Ectodermal cell (in vitro differentiated cells): ENCODE results near the gene ZNF76.

Source experiments
- H3K27ac ChIP-seq: 2 replicates; pipeline ENCODE4 v1.7.0; 2013; ENCODE audit warnings: mild to moderate bottlenecking, low read depth, low read length; ENCODE audit not compliant: insufficient read depth, poor library complexity, severe bottlenecking
- H3K27me3 ChIP-seq: 2 replicates; pipeline ENCODE4 v1.7.0; 2013; ENCODE audit warnings: mild to moderate bottlenecking, low read length; ENCODE audit not compliant: insufficient read depth, control insufficient read depth, poor library complexity, severe bottlenecking
- H3K36me3 ChIP-seq: one replicate; pipeline ENCODE4 v1.7.0; 2013; ENCODE audit warnings: low read length; ENCODE audit not compliant: control insufficient read depth, insufficient read depth
- H3K4me1 ChIP-seq: one replicate; pipeline ENCODE4 v1.7.0; 2013; ENCODE audit warnings: low read length; ENCODE audit not compliant: control insufficient read depth, insufficient read depth
- H3K4me3 ChIP-seq: 2 replicates; pipeline ENCODE4 v1.7.0; 2013; ENCODE audit warnings: low read depth, low read length, control low read depth; ENCODE audit not compliant: insufficient read depth
- H3K9me3 ChIP-seq: 2 replicates; pipeline ENCODE4 v1.7.0; 2013; ENCODE audit warnings: mild to moderate bottlenecking, low read length, moderate library complexity; ENCODE audit not compliant: control insufficient read depth
- WGBS, 2 experiments: methylation state at CpG; one replicate each; pipeline ENCODE4 v1.1.7; 2013; ENCODE audit warnings: missing lambda C conversion rate in 2 of 2; 5-methylcytosine and 5-hydroxymethylcytosine counted together

Gene ZNF76

DNA sequence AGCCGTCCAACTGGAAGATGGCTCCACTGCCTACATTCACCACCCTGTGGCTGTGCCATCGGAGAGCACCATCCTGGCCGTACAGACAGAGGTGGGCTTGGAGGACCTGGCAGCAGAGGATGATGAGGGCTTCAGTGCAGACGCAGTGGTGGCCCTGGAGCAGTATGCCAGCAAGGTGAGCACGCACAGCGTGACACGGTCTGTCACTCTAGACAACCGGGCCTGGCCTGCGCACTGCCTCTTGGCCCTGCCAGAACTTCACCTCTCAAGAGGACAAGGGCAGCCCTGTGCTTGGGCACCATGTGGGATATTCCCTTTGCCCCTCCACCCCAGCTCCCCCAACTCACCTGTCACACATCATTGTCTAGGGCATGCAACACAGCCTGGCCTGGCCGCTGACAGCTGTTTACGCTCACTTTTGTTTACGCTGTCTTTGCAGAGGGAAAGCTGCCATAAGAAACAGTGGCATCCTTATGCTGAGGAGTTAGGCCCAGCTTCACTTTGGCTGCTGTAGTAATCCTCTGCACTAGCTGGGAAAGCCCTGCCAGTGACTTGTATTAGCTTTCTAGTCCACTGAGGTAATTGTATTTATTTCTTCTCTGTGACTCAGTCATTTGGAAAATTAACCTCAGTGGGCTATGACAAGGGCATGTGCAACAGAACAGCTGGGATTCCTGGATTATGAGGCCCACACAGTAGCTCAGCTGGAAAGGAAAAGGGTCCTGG lies 28.3 kb downstream of the ZNF76 start:
- WGBS, 2 experiments: 93 to 96% methylated on average over 12 of the region's 12 CpGs
- Histone ChIP-seq H3K9me3 (no peaks in the 10 kb centered on the region), H3K27me3 (no peaks in the 10 kb centered on the region), H3K4me1 (no peaks in the 10 kb centered on the region), H3K36me3 (peaks cover 43% of the 10 kb centered on the region), H3K27ac (no peak overlapping the region), H3K4me3 (no peak overlapping the region)

DNA sequence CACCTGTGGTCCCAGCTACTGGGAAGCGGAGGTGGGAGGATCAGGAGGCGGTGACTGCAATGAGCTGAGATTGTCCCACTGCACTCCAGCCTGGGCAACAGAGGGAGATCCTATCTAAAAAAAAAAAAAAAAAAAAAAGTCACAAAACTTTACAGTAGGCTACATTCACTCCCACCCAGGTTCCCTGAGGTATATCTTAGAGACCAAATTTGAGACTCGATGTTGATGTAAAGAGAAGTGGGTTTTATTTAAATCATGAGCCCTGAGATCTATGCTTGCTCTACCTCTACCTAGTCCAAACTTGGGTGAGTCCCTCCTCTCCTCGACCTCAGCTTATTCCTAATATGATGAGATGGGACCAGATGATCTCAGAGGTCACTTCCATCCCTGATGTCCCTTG lies 29.3 kb downstream of the ZNF76 start:
- H3K36me3 ChIP-seq: peaks cover 46% of the 10 kb centered on the region
- no peaks in the 10 kb centered on the region for H3K4me1 ChIP-seq
- 68 to 70% methylated on average over 4 of the region's 4 CpGs for WGBS, 2 experiments
- H3K4me3 ChIP-seq: no peak overlapping the region
- H3K9me3 ChIP-seq: no peaks in the 10 kb centered on the region
- no peaks in the 10 kb centered on the region for H3K27me3 ChIP-seq
- H3K27ac ChIP-seq: no peak overlapping the region

DNA sequence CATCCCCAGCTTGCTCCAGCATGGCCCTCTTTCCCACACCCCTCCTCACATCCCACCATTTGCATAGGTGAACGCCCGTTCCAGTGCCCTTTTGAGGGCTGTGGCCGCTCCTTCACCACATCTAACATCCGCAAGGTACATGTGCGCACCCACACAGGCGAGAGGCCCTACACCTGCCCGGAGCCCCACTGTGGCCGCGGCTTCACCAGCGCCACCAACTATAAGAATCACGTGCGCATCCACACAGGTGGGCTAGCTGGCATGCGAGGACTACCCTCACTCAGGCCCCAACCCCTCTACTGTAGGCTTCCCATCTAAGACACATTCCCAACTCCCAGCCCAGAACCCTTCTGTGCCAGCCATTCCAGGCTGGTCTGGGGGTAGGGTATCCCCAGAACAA lies 32.0 kb downstream of the ZNF76 start:
- no peaks in the 10 kb centered on the region for H3K4me1 ChIP-seq
- WGBS, 2 experiments: 96% methylated on average over 13 of the region's 13 CpGs
- H3K4me3 ChIP-seq: no peak overlapping the region
- no peak overlapping the region for H3K27ac ChIP-seq
- H3K9me3 ChIP-seq: no peaks in the 10 kb centered on the region
- no peaks in the 10 kb centered on the region for H3K27me3 ChIP-seq
- peaks cover 46% of the 10 kb centered on the region for H3K36me3 ChIP-seq

DNA sequence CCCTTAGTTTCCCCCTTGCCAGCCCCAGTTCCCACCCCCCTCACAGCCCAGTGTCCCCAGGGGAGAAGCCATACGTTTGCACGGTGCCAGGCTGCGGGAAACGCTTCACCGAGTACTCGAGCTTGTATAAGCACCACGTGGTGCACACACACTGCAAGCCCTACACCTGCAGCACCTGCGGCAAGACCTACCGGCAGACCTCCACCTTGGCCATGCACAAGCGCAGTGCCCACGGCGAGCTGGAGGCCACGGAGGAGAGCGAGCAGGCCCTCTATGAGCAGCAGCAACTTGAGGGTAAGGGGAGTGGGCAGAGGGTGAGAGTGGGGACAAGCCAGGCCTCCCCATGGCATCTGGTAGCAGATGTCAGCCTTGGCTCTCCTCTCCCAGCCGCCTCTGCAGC lies 33.0 kb downstream of the ZNF76 start:
- no peak overlapping the region for H3K4me3 ChIP-seq
- H3K9me3 ChIP-seq: no peaks in the 10 kb centered on the region
- H3K27me3 ChIP-seq: no peaks in the 10 kb centered on the region
- H3K36me3 ChIP-seq: peaks cover 40% of the 10 kb centered on the region
- H3K27ac ChIP-seq: no peak overlapping the region
- WGBS, 2 experiments: 80 to 82% methylated on average over 15 of the region's 15 CpGs
- no peaks in the 10 kb centered on the region for H3K4me1 ChIP-seq

DNA sequence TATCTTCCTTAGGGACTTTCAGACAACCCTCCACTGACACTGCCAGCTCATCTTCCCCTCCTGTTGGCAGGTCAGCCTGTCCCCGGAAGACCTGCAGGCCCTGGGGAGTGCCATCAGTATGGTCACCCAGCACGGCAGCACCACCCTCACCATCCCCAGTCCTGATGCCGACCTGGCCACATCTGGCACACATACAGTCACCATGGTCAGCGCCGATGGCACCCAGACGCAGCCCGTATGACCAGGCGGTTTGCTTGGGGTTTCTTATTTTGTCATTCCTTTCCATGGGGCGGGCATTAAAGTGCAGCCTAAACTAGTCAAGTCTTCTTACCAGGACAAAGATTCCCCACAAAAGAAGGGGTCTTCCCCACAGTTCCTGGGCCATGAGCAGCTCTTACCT lies 34.1 kb downstream of the ZNF76 start:
- Histone ChIP-seq H3K27ac (no peak overlapping the region), H3K4me3 (no peak overlapping the region), H3K36me3 (peaks cover 35% of the 10 kb centered on the region), H3K4me1 (peaks cover 5% of the 10 kb centered on the region), H3K9me3 (no peaks in the 10 kb centered on the region), H3K27me3 (no peaks in the 10 kb centered on the region)
- 91 to 95% methylated on average over 9 of the region's 9 CpGs for WGBS, 2 experiments

DNA sequence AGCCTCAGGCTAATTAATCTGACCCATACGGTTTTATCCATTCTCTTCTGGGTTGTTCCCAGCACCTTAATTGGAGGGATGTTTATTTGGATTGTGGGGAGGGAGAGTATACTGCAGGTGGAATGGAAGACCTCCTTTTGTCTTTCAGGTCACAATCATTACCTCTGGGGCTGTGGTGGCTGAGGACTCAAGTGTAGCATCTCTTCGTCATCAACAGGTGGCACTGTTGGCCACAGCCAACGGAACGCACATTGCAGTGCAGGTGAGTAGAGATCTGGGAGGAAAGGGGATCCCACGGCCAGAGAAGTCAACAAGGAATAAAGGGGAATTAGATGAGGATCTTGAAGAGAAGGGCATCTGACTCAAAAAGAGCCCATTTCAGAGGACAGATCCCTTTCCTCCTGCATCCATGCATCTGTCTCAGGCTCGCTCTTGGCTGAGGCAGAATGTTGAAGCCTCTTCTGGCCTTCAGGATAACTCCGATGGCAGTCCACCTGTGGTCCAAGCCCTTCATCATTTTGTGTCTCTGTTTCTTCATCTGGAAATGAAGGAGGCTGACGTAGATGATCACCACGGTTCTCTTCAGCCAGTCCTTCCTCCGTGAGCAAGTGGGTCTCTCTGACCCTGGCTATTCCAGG lies 34.9 kb downstream of the ZNF76 start:
- H3K27ac ChIP-seq: no peak overlapping the region
- no peak overlapping the region for H3K4me3 ChIP-seq
- no peaks in the 10 kb centered on the region for H3K27me3 ChIP-seq
- no peaks in the 10 kb centered on the region for H3K9me3 ChIP-seq
- WGBS, 2 experiments: 61 to 63% methylated on average over 10 of the region's 10 CpGs
- H3K4me1 ChIP-seq: peaks cover 5% of the 10 kb centered on the region
- H3K36me3 ChIP-seq: peaks cover 35% of the 10 kb centered on the region

DNA sequence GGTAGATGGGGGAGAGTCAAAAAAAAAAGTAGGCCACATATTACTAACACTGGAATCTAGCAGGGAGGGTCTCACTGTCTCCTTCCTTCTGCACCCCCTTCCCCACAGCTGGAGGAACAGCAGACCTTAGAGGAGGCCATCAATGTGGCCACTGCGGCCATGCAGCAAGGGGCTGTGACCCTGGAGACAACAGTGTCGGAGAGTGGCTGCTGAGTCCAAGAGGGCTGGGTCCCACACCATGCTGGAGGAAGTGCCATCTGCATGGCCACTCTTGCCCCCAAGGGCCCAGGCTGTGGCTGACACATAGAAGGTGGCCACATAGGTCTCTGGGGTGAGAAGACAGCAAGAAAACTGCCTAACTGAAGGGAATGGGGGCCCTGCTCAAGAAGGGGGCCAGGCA lies 35.5 kb downstream of the ZNF76 start:
- WGBS, 2 experiments: 95 to 98% methylated on average over 2 of the region's 2 CpGs
- no peaks in the 10 kb centered on the region for H3K27me3 ChIP-seq
- peaks cover 5% of the 10 kb centered on the region for H3K4me1 ChIP-seq
- H3K27ac ChIP-seq: no peak overlapping the region
- H3K9me3 ChIP-seq: no peaks in the 10 kb centered on the region
- no peak overlapping the region for H3K4me3 ChIP-seq
- peaks cover 35% of the 10 kb centered on the region for H3K36me3 ChIP-seq

DNA sequence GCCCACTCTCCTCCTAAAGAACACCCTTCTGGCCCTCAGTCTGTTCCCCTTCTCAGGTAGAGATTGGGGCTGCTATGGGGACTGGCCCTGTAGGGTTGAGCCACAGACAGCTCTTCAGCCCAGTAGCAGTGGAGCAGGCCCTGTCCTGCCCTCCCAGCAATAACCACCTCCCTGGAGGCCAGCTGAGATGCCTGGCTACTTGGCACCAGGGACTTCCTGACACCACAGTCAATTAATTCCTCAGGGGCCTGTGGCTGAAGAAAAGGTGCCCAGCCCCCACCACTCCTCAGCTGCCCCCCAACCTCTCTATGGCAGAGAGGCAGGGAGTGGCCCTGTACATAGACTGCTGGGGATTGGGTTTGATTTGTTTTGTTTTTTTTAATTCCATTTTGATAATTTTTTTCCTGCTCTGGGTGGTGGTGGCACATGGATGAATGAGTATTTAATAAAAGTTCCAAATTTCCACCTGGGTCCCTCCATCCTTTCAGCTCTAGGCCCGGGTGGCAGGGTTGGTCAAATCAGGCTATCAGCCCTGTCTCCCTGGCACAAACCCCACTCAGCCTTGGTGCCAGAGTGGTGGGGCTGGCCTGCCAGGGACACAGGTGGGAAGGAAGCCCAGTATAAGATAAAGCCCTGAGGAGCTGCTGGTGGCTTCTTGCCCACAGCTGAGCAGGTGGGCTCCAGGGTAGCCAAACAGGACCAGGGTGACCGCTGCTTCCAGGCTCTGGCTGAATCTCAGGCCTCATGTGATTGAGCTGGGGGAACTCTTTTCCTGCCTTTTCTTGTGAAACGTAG lies 36.2 kb downstream of the ZNF76 start:
- 63 to 67% methylated on average over 3 of the region's 3 CpGs for WGBS, 2 experiments
- no peaks in the 10 kb centered on the region for H3K27me3 ChIP-seq

DNA sequence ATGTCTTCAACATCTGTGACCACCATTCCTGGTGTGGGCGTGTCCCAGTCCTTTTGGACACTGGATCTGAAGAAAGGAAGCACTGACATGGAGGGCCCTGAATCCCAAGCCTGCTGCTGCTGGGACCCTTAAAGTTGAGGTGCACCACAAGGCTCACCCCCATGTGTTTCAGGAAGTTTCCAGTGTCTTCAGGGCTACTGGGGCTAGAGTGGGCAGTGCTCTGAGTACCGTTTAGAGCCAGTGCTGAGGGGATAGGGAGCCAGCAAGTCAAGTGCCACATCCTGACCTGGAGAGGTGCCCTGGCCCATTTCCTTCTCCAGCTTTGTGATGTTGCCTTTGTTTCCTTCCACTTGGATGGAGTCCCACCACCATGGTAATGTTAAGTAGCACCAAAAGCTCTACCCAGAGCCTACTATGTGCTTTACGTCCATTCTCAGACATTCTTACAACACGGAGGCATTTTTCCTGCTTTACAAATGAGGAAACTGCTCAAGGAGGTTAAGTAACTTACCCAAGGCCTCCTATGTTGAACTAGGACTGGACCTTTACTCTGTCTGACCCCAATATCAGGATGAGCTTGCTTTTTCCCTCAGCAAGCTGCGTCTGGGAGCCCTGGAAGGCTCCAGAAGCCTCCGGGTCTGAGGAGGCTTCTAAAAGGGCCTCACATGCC lies 37.5 kb downstream of the ZNF76 start:
- peaks cover 19% of the 10 kb centered on the region for H3K36me3 ChIP-seq
- no peak overlapping the region for H3K27ac ChIP-seq
- WGBS, 2 experiments: 82 to 88% methylated on average over 6 of the region's 6 CpGs

More for the DNA sequence above, 36.2 kb downstream of the ZNF76 start:
- H3K27ac ChIP-seq: no peak overlapping the region
- no peak overlapping the region for H3K4me3 ChIP-seq
- H3K4me1 ChIP-seq: peaks cover 5% of the 10 kb centered on the region
- no peaks in the 10 kb centered on the region for H3K9me3 ChIP-seq
- peaks cover 29% of the 10 kb centered on the region for H3K36me3 ChIP-seq

More for the DNA sequence above, 37.5 kb downstream of the ZNF76 start:
- Histone ChIP-seq H3K4me1 (peaks cover 5% of the 10 kb centered on the region), H3K9me3 (no peaks in the 10 kb centered on the region), H3K27me3 (no peaks in the 10 kb centered on the region), H3K4me3 (no peak overlapping the region)
